K562 (cell line): ENCODE results near the gene KARS1. TPM values are rescaled to one million over a fixed set of nuclear protein-coding genes. Genes with fewer than 3 reads are reported as not detected.

Experiments used
- ARID2 ChIP-seq: fragments of 450-650 bp; IDR thresholded peaks from 2 replicates; pipeline ENCODE4 v1.6.1; 2017; ENCODE audit warnings: antibody characterized with exemption, mild to moderate bottlenecking
- ARNT ChIP-seq, 2 experiments: fragments of 450-650 bp; IDR thresholded peaks; 2 replicates each; pipeline ENCODE4 v1.6.1; 2016; ENCODE audit warnings: mild to moderate bottlenecking in 1 of 2
- ASH1L ChIP-seq: fragments of 450-650 bp; IDR thresholded peaks from 2 replicates; pipeline ENCODE4 v1.6.1; 2018; ENCODE audit warnings: borderline replicate concordance, mild to moderate bottlenecking, low read depth; ENCODE audit not compliant: partially characterized antibody
- CHCHD3 ChIP-seq: fragments of 250-450 bp; sonication (Bioruptor Pico); IDR thresholded peaks from 2 replicates; pipeline ENCODE4 v2.1.2; 2022; ENCODE audit warnings: mild to moderate bottlenecking
- GTF2F1 ChIP-seq: IDR thresholded peaks from 2 replicates; pipeline ENCODE4 v1.6.1; 2011; ENCODE audit warnings: low read depth, low read length, improper control_type of control experiment
- HMGN3 ChIP-seq: IDR thresholded peaks from 2 replicates; pipeline ENCODE4 v1.6.1; 2011; ENCODE audit warnings: borderline replicate concordance, low read depth, mild to moderate bottlenecking, mixed read lengths, low read length; ENCODE audit not compliant: insufficient read length; ENCODE audit errors: extremely low read depth
- KAT2B ChIP-seq: IDR thresholded peaks from one replicate; pipeline ENCODE4 v1.6.1; 2012; ENCODE audit warnings: low read depth, mild to moderate bottlenecking, control low read depth, inconsistent platforms, low read length, moderate library complexity
- MED1 ChIP-seq: sonication (generic); formaldehyde crosslinking; IDR thresholded peaks from 2 replicates; pipeline ENCODE4 v1.8.1; 2023; ENCODE audit warnings: missing genetic modification reagents, borderline replicate concordance
- NRF1 ChIP-seq, 2 experiments: fragments of 450-650 bp; IDR thresholded peaks in 1 of 2; conservative IDR thresholded peaks in 1 of 2; 2 replicates each; pipeline ENCODE4 v1.6.1; 2014; ENCODE audit warnings: mild to moderate bottlenecking in 2 of 2
- SMAD2 ChIP-seq: fragments of 150-350 bp; IDR thresholded peaks from 2 replicates; pipeline ENCODE4 v1.6.1; 2014; ENCODE audit warnings: low read depth, mild to moderate bottlenecking, low read length
- SMAD3 ChIP-seq: fragments of 450-650 bp; formaldehyde crosslinking; conservative IDR thresholded peaks from 2 replicates; pipeline ENCODE4 v1.4.0; 2020; ENCODE audit warnings: mild to moderate bottlenecking
- TAL1 ChIP-seq: fragments of 450-650 bp; IDR thresholded peaks from 2 replicates; pipeline ENCODE4 v1.6.1; 2016; ENCODE audit warnings: mild to moderate bottlenecking
- ZNF431 ChIP-seq: sonication (generic); formaldehyde crosslinking; IDR thresholded peaks from 2 replicates; pipeline ENCODE4 v1.8.0; 2022; ENCODE audit warnings: mild to moderate bottlenecking, missing genetic modification reagents
- ZNF583 ChIP-seq: fragments of 250-450 bp; sonication (Bioruptor Pico); IDR thresholded peaks from 2 replicates; pipeline ENCODE4 v1.4.0; 2020
- ZNF696 ChIP-seq: fragments of 250-450 bp; sonication (Bioruptor Pico); conservative IDR thresholded peaks from 2 replicates; pipeline ENCODE4 v1.4.0; 2020; ENCODE audit warnings: mild to moderate bottlenecking, moderate library complexity
- ZNF766 ChIP-seq: fragments of 200-800 bp; sonication (Bioruptor generic); conservative IDR thresholded peaks from 2 replicates; pipeline ENCODE4 v1.6.1; 2016; ENCODE audit warnings: missing genetic modification characterization, missing compliant biosample characterization
- polyA plus RNA-seq, 8 experiments: library from polyadenylated mRNA; depleted of rRNA in 4 of 8; stranded (reverse) in 5 of 8; unstranded in 3 of 8; fragments of >200 nt; fragmentation: Nextera tagmentation in 2 of 8; fragmentation: Illumina TruSeq in 1 of 8; extraction: Ambion mirVana in 2 of 8; extraction: Trizol in 1 of 8; gene quantifications; 2 replicates each; pipeline versions ENCODE4 v1.2.1 to v1.2.3, GENCODE V29; 2011 to 2014; ENCODE audit warnings: inconsistent platforms in 1 of 8, missing spikeins in 1 of 8
- total RNA-seq, 7 experiments: library from RNA; depleted of rRNA in 6 of 7; stranded (reverse); fragments of >200 nt in 6 of 7; fragmentation: Illumina TruSeq in 2 of 7; extraction: Trizol in 2 of 7; gene quantifications; 2 replicates each; pipeline versions ENCODE4 v1.2.1 to v1.2.3, GENCODE V29; 2011 to 2021; ENCODE audit warnings: low replicate concordance in 1 of 7
- TF ChIP-seq, protein P1 (sequence below): fragments of 250-450 bp; sonication (Bioruptor Pico); IDR thresholded peaks from 2 replicates; pipeline ENCODE4 v1.4.0; 2020
- TF ChIP-seq, protein P2 (sequence below): fragments of 250-450 bp; sonication (Bioruptor Pico); IDR thresholded peaks from 2 replicates; pipeline ENCODE4 v1.5.0; 2020; ENCODE audit warnings: mild to moderate bottlenecking
- TF ChIP-seq, protein P3 (sequence below): fragments of 450-650 bp; IDR thresholded peaks from 2 replicates; pipeline ENCODE4 v1.7.1; 2018; ENCODE audit warnings: mild to moderate bottlenecking, low read depth; ENCODE audit not compliant: partially characterized antibody
- TF ChIP-seq, protein P4 (sequence below): sonication (generic); formaldehyde crosslinking; IDR thresholded peaks from 2 replicates; pipeline ENCODE4 v1.8.0; 2022; ENCODE audit warnings: mild to moderate bottlenecking, missing genetic modification reagents
- TF ChIP-seq, protein P5 (sequence below), 2 experiments: fragments of 450-650 bp in 1 of 2; IDR thresholded peaks; 2 replicates each; pipeline ENCODE4 v1.6.1; 2011 to 2017; ENCODE audit warnings: low read depth in 2 of 2, antibody characterized with exemption in 1 of 2, borderline replicate concordance in 1 of 2, low read length in 1 of 2, mild to moderate bottlenecking in 1 of 2, mixed read lengths in 1 of 2; ENCODE audit not compliant: control insufficient read depth in 1 of 2

KARS1 gene
- total and polyA plus RNA-seq, 9 of the 15 experiments (the other 6 are each of a cell fraction or from before 2014, with no cell fraction given), result 223 to 386 (median 304) TPM

DNA sequence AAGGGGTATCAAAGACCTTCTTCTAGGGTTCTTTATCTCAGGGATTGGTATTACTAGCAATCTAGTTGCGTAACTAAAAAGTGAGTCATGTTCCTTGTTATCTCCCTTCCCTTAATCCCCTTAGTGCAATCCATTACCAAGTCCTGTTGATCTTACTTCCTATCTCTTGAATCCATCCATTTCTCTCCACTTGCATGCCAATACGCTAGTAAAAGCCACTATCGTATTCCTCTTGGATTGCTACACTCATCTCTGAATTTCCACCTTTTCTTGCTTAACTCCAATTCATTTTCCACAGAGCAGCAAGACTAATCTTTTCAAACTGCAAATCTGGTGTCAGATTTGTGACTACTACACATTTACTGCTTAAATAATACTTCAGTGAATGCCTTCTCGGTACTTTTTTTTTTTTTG lies 22.5 kb downstream of the KARS1 start (continued):
- no peak for TF ChIP-seq SMAD2
- TF ChIP-seq NRF1 (conservative IDR thresholded peaks at IDR 0.05 in 1 of 2, IDR thresholded peaks at IDR 0.05 in 1 of 2), result no peak
- TF ChIP-seq, protein P1, sequence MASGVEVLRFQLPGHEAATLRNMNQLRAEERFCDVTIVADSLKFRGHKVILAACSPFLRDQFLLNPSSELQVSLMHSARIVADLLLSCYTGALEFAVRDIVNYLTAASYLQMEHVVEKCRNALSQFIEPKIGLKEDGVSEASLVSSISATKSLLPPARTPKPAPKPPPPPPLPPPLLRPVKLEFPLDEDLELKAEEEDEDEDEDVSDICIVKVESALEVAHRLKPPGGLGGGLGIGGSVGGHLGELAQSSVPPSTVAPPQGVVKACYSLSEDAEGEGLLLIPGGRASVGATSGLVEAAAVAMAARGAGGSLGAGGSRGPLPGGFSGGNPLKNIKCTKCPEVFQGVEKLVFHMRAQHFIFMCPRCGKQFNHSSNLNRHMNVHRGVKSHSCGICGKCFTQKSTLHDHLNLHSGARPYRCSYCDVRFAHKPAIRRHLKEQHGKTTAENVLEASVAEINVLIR (CRISPR knock-in tag), result no peak
- TF ChIP-seq ZNF583 (CRISPR knock-in tag), result no peak
- TF ChIP-seq ARNT (IDR thresholded peaks at IDR 0.05), result no peak
- TF ChIP-seq GTF2F1, result no peak
- TF ChIP-seq ASH1L, result no peak
- peak; percentile 81 for TF ChIP-seq TAL1
- TF ChIP-seq, protein P2, sequence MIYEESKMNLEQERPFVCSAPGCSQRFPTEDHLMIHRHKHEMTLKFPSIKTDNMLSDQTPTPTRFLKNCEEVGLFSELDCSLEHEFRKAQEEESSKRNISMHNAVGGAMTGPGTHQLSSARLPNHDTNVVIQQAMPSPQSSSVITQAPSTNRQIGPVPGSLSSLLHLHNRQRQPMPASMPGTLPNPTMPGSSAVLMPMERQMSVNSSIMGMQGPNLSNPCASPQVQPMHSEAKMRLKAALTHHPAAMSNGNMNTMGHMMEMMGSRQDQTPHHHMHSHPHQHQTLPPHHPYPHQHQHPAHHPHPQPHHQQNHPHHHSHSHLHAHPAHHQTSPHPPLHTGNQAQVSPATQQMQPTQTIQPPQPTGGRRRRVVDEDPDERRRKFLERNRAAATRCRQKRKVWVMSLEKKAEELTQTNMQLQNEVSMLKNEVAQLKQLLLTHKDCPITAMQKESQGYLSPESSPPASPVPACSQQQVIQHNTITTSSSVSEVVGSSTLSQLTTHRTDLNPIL (CRISPR knock-in tag), result no peak
- TF ChIP-seq ZNF696 (CRISPR knock-in tag), result no peak
- TF ChIP-seq CHCHD3 (CRISPR knock-in tag), result no peak
- no peak for TF ChIP-seq MED1 (CRISPR knock-in tag)
- TF ChIP-seq SMAD3 (CRISPR knock-in tag), result no peak
- TF ChIP-seq, protein P3, sequence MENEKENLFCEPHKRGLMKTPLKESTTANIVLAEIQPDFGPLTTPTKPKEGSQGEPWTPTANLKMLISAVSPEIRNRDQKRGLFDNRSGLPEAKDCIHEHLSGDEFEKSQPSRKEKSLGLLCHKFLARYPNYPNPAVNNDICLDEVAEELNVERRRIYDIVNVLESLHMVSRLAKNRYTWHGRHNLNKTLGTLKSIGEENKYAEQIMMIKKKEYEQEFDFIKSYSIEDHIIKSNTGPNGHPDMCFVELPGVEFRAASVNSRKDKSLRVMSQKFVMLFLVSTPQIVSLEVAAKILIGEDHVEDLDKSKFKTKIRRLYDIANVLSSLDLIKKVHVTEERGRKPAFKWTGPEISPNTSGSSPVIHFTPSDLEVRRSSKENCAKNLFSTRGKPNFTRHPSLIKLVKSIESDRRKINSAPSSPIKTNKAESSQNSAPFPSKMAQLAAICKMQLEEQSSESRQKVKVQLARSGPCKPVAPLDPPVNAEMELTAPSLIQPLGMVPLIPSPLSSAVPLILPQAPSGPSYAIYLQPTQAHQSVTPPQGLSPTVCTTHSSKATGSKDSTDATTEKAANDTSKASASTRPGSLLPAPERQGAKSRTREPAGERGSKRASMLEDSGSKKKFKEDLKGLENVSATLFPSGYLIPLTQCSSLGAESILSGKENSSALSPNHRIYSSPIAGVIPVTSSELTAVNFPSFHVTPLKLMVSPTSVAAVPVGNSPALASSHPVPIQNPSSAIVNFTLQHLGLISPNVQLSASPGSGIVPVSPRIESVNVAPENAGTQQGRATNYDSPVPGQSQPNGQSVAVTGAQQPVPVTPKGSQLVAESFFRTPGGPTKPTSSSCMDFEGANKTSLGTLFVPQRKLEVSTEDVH, result peak; percentile 32
- TF ChIP-seq, protein P4, sequence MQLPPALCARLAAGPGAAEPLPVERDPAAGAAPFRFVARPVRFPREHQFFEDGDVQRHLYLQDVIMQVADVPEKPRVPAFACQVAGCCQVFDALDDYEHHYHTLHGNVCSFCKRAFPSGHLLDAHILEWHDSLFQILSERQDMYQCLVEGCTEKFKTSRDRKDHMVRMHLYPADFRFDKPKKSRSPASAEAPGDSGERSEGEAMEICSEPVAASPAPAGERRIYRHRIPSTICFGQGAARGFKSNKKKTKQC (CRISPR knock-in tag), result no peak
- no peak for TF ChIP-seq HMGN3
- TF ChIP-seq, protein P5, sequence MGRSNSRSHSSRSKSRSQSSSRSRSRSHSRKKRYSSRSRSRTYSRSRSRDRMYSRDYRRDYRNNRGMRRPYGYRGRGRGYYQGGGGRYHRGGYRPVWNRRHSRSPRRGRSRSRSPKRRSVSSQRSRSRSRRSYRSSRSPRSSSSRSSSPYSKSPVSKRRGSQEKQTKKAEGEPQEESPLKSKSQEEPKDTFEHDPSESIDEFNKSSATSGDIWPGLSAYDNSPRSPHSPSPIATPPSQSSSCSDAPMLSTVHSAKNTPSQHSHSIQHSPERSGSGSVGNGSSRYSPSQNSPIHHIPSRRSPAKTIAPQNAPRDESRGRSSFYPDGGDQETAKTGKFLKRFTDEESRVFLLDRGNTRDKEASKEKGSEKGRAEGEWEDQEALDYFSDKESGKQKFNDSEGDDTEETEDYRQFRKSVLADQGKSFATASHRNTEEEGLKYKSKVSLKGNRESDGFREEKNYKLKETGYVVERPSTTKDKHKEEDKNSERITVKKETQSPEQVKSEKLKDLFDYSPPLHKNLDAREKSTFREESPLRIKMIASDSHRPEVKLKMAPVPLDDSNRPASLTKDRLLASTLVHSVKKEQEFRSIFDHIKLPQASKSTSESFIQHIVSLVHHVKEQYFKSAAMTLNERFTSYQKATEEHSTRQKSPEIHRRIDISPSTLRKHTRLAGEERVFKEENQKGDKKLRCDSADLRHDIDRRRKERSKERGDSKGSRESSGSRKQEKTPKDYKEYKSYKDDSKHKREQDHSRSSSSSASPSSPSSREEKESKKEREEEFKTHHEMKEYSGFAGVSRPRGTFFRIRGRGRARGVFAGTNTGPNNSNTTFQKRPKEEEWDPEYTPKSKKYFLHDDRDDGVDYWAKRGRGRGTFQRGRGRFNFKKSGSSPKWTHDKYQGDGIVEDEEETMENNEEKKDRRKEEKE (IDR thresholded peaks at IDR 0.05; ENCODE audit: borderline replicate concordance in 1 of 2, control insufficient read depth in 1 of 2, low read depth in 2 of 2, low read length in 1 of 2), result no peak
- TF ChIP-seq ZNF431 (CRISPR knock-in tag), result no peak
- TF ChIP-seq ARID2, result no peak
- TF ChIP-seq KAT2B, result no peak
- no peak for TF ChIP-seq ZNF766
